GM21723 (cell line): Measurements from ENCODE around the gene DUOX1.

Source experiments
- ATAC-seq: cut with Tn5 transposase; IDR thresholded peaks from one replicate; pipeline ENCODE4 v1.9.1; 2021; ENCODE audit warnings: mild to moderate bottlenecking, moderate library complexity; ENCODE audit not compliant: unreplicated experiment

DUOX1 gene

DNA sequence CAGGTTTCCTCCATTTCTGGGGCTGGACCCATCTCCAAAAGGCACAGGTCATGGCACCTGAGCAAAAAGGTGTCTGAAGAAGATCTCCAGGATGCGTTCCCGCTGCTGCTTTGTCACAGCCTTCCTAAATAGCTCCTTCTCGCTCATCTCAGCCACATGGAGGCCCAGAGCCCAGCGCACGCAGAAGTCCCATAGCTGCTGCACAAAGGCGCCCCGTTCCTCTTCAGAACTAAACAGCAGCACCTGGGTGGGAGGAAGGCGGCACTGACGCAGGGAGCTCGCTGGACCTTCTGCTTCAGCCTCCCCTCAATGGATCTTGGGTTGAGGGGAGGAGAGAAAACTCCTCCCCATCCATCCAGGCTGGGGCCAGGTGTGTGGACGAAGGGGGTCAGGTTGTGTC lies 24.2 kb upstream of the DUOX1 start:
- no peak for ATAC-seq

DNA sequence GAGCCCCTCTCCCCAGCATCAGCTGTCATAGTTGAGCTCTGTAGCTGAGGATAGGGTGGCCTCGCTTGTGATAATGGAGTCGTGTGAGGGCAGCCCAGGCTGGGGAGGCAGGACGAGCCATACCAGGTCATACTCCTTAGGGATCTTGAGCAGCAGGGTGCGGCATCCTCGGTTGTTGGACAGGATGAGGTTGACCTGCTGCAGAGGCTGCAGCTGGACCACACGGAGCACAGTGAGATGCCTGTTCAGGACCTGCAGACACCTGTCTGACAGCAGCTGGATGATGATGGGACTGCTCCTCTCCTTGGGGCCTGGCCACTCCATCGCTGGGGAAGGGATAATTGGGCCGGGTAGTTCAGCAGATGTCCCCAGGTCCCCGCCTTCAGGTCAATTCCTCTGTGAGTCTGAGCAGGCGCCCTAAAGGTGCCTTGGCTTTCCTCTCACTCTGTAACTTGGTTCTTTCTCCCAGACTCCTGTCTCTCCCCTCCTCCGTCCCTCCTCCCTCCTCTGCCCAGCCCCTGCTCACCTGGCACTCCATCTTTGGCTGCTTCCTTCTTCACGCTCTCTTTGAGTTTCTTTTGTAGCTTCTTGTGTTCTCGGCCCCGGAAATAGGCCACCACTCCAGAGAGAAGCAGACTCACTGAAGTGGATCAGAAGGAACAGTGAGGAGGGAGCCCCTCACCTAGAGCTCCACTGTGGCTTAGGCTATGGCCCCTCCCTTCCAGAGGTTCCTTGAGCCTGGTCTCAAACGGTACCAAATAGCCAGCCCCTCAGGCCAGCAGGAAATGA lies 23.6 kb upstream of the DUOX1 start:
- ATAC-seq: no peak

DNA sequence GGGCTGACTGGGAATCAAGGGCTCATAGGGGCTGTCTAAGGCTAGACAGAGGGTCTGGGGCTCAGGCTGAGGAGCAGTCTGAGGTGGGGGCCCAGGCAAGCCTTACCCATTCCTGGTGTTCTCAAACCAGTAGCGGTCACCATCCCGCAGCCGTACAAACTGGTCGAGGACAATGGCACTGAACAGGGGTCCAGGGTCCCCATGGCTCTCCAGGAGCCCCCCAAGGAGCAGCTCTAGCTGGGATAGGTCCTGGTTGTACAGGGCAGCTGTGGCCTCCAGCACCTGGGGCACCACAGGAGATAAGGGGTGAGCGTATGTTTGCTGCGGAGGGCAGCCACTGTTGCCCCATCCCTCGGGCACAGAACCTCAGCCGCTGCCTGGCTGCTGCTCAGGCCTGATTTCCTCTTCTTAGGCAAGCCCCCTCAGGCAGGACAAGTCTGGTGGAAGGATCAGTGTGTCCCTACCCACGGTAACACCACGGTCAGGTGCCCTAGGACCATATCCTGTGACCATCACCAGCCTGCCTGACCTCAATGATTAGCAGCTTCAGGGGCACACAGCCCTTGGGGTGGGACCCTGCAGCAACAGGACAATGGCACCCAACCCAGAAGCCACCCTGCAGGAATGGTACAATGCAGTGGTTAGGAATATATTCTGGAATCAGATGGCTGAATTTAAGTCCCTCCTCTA lies 21.7 kb upstream of the DUOX1 start:
- no peak for ATAC-seq

DNA sequence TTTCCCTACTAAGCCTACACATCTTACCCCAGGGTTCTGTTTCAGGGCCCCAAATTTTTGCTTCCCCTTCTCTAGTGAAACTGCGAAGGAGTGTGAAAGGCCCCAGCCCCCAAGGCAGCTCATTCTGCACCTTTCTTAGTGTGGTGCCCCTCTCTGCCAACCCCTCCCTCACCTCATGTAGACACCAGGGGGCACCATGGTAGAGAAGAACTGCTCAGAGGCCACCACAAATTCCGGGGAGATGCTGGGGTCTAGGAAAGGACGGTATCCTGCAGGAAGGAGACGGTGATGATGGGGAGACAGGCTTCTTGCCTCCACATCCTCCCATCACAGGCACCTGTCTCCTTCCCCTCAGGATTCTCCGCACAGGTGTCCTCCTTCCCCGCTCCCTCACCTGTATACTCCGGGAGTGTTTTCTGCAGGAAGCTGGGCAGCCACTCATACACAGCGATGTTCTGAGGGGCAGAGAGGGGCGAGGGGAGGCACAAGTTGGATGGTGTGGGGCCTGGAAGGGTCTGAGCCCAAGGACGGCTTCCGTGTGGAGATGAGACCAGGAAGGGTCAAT lies 19.5 kb upstream of the DUOX1 start:
- ATAC-seq: no peak

DNA sequence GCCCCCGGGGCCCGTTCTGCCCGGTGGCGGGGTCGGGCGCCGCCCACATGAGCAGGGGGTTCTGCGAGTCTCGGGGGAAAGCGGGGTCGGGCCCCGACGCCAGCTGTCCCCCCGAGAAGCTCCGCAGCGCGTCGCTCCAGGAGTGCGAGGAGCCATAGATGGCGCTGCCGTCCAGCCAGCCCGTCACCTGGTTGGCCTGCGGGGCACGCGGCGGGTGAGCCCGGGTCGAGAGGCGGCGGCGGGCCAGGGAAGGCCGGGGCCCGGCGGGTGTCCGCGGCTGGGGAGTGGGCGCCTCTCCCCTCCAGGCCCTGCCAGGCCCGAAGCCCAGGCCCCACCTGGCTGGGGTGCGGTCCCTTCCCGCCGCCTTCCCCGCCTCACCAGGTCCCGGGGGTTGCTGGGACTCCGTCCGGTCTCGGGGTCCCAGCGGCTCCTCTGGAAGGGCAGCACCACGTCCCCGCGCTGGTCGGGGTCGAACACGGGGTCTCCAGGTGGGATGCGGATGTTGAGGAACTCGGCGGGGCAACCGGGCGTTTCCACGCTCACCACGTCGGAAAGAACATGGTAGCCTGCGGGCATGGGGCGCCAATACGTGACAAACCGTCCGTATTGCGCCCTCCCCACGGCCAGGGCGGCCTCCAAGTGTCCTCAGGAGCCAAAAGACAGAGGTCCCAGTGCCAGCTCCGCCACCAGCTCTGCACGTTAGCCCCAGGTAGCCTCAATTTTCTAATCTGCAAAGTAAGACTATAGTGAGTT lies 18.2 kb upstream of the DUOX1 start:
- ATAC-seq: no peak

DNA sequence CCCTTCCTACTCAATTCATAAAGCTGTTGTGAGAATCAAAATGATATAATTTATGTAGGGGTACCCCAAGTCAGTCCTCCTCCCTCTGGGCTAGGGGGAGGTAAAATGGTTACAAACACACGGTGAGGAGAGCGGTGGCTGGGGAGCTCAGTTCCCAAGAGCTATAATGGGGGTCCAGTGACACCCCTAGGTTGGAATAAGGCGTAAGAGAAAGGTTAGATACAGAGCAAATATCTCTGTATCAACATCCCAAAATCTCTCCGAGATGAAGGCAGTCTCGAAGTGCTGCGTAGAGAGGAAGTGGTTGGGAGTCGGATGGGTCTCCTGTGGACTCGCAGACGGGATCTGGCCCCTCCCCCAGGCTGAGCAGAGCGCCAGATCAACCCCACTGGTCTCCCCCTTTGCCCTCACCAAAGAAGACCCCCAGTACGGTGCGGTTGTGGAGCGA lies 17.6 kb upstream of the DUOX1 start:
- no peak for ATAC-seq

DNA sequence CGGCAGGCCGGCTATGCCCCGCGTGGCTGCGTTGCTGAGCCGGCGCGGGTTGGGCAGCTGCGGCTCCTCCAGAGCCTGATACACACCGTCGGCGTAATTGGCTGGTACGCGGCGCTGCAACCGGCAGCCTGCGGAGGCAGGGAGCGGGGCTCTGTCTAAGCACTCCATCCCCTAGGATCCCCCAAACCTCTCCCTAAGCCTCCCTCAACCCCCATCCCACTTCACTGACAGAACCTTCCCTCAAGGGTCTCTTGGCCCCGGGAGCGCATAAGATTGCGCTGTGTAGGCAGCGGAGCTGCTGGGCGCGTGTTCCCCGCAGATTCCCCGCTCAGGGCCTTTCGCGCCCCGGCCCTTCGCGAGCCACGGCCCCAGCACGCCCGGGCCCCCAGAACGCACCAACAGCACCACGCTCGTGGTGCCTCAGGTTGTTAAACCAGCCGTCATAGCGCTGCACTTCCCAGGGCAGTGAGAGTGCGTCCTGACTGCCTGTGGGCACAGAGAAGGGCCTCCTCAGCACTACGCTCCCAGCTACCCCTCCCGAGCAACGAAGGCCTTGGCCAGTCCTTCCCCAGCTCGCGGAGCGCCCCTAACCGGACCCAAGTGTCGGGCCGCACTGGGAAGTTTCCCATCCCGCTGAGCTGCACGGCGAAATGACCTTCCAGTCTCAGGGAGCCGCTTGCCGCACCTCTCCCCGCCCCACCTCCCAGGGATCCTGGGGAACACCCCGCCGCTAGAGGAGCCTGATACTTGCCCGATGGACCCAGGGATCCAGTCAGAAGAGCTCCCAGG lies 17.0 kb upstream of the DUOX1 start:
- ATAC-seq: no peak

DNA sequence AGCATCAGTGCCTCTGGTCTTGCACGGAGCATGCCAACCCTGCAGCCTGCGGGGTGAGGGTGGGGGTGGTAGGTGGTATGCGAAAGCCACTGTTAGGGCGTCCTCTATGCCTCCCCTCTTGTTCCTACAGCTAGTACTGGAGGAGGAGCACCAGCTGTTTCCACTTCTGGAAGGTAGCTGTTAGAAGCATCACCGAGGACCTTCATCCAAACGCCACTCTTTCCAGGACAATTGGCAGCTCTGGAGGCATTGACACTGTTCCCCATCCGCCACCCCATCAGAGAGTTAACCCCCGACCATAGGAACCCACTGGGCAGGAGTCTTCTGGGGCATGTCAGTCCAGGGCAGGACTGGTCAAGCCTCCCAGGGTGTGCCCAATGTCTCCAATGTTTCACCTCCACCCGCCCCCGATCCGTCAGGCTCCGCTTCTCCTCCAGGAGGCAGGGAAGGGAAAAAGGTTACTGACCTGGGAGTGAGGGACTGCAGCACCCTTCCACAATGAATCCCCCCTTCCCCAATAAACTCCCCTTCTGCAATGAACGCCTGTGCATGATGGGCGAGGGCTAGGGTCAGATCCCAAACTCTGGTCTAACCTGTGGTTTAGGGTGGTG lies 16.3 kb upstream of the DUOX1 start:
- no peak for ATAC-seq

DNA sequence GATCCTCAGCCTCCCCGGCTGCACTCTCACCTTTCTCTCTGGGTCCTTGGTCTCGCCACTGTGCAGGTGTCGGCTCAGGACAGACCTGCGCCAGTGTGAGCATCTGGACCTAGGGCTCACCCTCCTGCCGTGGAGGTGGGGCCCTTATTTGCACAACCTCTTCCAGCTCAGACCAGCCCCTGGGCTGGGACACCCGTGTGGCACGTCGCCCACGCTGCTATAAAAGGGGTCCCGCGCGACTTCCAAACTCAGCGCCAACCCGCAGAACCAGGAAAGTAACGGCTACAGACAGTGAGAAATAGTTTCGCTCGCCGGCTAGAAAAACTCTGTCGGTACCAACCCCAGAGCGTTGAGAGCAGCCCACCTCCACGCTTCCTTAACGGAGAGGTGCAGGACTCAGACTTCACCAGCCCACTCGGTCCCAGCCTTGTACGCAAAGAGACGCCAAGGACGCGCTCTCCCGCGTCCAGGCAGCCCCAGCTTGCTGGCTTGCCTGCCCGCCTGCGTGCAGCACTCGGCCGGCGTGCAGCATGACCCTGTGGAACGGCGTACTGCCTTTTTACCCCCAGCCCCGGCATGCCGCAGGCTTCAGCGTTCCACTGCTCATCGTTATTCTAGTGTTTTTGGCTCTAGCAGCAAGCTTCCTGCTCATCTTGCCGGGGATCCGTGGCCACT lies 15.6 kb upstream of the DUOX1 start, which contains the start of the genes DUOX2 and DUOXA2:
Gene DUOX2 (minus strand): TSS at position 97 of the 675 bp plus-strand sequence. CDS start 761 bp downstream, outside the sequence.
Gene DUOXA2 (plus strand): TSS at position 251 of the 675 bp plus-strand sequence. CDS start 280 bp downstream, at position 531.
- no peak for ATAC-seq

DNA sequence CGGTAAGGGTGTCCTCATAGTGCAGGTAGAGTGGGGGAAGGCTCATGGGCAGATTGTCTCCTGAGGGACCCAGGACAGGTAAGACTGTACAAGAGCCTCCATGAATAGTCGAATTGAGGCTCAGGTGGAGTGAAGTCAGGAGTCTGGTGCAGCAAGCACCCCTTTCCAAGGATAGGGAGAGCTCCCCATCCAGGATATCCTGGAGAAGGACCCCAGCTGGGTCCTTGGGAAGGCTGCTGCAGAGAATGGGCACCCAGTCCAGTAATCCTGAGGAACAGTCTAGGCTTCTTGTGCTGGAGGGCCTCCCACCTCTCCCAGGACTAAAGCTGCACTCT lies 15.1 kb upstream of the DUOX1 start:
- no peak for ATAC-seq

DNA sequence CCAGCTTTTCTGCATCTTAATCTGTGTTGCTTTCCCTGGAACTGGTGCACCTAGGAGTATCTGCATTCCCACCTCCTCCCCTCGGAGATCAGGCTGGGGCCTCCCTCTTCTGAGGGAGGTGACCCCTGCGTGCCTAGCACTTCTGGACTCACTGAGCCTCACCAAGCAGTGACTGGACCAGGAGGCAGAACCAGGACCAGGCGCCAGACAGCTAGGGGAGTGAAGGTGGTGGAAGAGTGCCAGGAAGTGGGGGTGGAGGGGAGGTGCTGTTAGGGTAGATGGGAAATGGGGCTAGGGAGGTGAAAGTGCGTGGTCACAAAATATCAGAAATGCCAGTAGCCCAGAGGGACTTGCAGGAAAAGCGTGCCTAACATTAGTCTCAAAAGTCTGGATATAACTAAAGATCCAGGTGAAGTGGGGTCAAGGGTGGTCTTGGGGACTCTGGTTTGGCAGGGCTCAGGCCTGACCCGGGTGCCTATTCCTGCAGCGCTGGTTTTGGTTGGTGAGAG lies 14.4 kb upstream of the DUOX1 start:
- no peak for ATAC-seq

DNA sequence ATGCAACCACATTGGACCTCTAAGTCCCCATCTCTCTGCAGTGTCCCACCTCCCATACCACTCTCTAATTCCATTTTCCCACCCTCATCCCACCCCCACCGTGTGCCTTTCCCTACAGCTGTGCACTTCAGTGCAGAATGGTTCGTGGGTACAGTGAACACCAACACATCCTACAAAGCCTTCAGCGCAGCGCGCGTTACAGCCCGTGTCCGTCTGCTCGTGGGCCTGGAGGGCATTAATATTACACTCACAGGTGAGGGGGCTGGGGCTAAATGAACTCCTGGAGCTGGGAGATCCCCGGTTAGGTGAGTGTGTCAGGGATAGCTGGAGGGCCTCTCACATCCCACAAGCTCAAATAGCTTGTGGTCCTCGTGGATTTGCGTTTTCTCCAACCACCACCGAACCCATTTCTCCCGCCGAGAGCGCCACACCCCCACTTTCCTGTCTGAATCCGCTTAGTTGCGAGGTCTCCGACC lies 13.8 kb upstream of the DUOX1 start:
- ATAC-seq: no peak

DNA sequence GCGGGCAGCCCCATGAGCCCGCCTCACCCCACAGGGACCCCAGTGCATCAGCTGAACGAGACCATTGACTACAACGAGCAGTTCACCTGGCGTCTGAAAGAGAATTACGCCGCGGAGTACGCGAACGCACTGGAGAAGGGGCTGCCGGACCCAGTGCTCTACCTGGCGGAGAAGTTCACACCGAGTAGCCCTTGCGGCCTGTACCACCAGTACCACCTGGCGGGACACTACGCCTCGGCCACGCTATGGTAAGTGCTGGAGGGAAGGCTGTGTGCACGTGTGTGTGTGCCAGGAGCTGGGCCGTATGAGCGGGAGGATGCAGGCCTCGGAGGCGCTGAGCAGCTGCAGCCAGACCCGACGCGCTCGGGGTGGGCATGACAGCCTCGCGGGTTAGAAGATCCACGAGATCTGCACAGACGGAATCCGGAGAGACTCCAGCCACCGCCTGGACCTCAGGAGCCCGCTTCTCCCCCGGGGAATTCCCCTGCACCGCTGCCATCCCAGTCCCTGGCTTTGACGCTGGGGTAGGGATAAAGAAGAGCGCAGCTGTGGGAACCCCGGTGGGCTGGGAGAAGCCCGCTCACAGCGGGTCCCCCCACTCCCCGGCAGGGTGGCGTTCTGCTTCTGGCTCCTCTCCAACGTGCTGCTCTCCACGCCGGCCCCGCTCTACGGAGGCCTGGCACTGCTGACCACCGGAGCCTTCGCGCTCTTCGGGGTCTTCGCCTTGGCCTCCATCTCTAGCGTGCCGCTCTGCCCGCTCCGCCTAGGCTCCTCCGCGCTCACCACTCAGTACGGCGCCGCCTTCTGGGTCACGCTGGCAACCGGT lies 13.1 kb upstream of the DUOX1 start:
- ATAC-seq: no peak

DNA sequence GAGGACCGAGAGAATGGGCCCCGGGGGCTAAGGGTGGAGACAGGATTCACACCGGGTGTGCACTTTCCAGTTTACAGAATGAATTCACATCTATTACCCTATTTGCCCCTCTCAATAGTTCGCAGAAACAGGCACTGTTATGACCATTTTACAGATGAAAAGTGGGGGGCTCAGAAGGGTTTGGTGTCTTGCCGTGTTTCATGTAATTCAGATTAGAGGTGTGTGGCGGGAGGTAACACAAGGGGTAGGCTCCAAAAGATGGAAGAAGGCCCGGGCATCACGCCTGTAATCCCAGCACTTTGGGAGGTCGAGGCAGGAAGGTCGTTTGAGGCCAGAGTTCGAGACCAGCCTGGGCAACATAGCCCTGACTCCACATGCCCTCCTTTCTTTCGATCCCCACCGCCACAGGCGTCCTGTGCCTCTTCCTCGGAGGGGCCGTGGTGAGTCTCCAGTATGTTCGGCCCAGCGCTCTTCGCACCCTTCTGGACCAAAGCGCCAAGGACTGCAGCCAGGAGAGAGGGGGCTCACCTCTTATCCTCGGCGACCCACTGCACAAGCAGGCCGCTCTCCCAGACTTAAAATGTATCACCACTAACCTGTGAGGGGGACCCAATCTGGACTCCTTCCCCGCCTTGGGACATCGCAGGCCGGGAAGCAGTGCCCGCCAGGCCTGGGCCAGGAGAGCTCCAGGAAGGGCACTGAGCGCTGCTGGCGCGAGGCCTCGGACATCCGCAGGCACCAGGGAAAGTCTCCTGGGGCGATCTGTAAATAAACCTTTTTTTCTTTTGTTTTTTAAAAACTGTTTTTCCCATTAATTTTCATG lies 12.3 kb upstream of the DUOX1 start:
- ATAC-seq: peak; percentile 24

DNA sequence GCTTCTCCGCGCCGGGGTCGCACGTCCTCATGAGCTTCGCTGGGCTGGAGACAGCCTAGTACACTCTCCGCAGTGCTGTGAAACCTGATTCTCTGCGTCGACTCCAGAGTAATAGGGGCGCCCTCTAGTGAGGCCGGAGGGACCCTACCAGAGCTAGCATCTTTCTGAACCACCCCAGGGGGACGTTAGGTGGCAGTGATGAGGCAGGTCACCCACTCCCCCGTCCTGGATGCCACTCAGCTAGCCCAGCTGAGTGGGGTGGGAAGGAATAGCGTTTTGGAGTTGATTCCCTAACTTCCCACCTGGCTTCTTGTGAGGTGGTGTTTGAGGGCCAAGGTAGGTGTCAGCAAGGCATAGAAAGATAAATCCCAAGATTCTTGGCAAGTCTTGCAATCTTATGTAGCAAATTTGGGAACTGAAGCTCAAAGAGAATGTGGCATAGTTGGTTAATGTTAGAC lies 11.6 kb upstream of the DUOX1 start:
- peak; percentile 98 for ATAC-seq

DNA sequence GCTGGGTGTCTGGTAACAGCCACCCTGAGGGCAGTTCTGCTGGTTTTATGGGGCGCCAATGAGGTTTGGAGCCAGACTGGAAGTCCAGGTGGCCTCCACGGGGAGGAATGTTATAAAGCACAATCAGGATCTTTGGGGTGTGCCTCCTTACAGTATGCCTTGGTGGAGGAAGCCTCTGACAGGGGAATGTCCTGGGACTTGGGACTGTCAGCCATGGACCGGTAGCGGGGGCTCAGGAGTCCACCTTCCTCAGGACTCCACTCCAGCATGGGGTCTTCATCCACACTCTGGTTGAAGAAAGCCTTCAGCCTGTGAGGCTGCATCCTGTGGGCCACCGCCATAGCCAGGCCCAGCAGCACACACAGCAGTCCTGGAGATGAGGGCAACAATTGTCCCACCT lies 10.8 kb upstream of the DUOX1 start:
- no peak for ATAC-seq
